MCF 10A (cell line): Measurements from ENCODE around the gene IKBKG. TPM values are rescaled to one million over a fixed set of nuclear protein-coding genes. Genes with fewer than 3 reads are reported as not detected.
A peak's percentile ranks its signal among the peaks of the same experiment; 100 is the strongest.
"Not testable (repeated sequence)": the region's sequence is repeated elsewhere in the genome, so short reads cannot be mapped to it uniquely, and the experiment has no call there.

Source experiments
- Bru-seq: library from RNA; stranded (reverse); fragments of 400-500 nt; gene quantifications from one replicate; lab custom pipeline; 2021; lab: Mats Ljungman, UMichigan
- BruChase-seq, 2 experiments: library from RNA; stranded (reverse); fragments of 400-500 nt; gene quantifications; one replicate each; lab custom pipeline; 2021; lab: Mats Ljungman, UMichigan
- BruUV-seq: library from RNA; stranded (reverse); fragments of 400-500 nt; replicated peaks from 2 replicates; lab custom pipeline; 2021; lab: Mats Ljungman, UMichigan
- CTCF ChIA-PET: fragments of 300-600 bp; sonication (Branson Sonifier 250); formaldehyde crosslinking; extraction: SDS; loops from one replicate; lab custom pipeline; 2021; ENCODE audit warnings: antibody characterized with exemption, inconsistent platforms; lab: Yijun Ruan, JAX
- POLR2A ChIA-PET: fragments of 300-600, 350-650 bp; sonication (Branson Sonifier 250); formaldehyde crosslinking; extraction: SDS; loops from one replicate; lab custom pipeline; 2020; ENCODE audit warnings: antibody characterized with exemption, inconsistent platforms; lab: Yijun Ruan, JAX
- DNase-seq: peaks from one replicate; pipeline ENCODE4 v3.0.0-alpha.2; 2018; ENCODE audit not compliant: unreplicated experiment
- H3K27ac Mint-ChIP-seq: one replicate; pipeline ENCODE4 v1.8.0; 2022; ENCODE audit warnings: mild to moderate bottlenecking, low read depth, mixed read lengths; ENCODE audit not compliant: unreplicated experiment
- H3K27me3 Mint-ChIP-seq: one replicate; pipeline ENCODE4 v1.8.0; 2022; ENCODE audit warnings: mixed read lengths; ENCODE audit not compliant: insufficient read depth, unreplicated experiment
- H3K36me3 Mint-ChIP-seq: one replicate; pipeline ENCODE4 v1.8.0; 2022; ENCODE audit warnings: mild to moderate bottlenecking, moderate library complexity, mixed read lengths; ENCODE audit not compliant: insufficient read depth, unreplicated experiment
- H3K4me1 Mint-ChIP-seq: one replicate; pipeline ENCODE4 v1.8.0; 2022; ENCODE audit warnings: mixed read lengths; ENCODE audit not compliant: insufficient read depth, unreplicated experiment
- H3K4me3 Mint-ChIP-seq: one replicate; pipeline ENCODE4 v1.8.0; 2022; ENCODE audit warnings: mild to moderate bottlenecking, moderate library complexity, mixed read lengths; ENCODE audit not compliant: unreplicated experiment
- H3K9me3 Mint-ChIP-seq: one replicate; pipeline ENCODE4 v1.8.0; 2022; ENCODE audit warnings: mixed read lengths; ENCODE audit not compliant: unreplicated experiment
- intact Hi-C: fragments of 100-400 bp; cut with micrococcal nuclease; formaldehyde crosslinking; loops from 2 replicates; pipeline ENCODE4 v1.14.1; 2022
- long read RNA-seq: library from polyadenylated mRNA; stranded (forward); transcript quantifications from one replicate; pipeline ENCODE4 v2.0.0, GENCODE V29; 2022
- total RNA-seq: library from RNA; stranded (reverse); gene quantifications from 2 replicates; pipeline ENCODE4 v1.2.3, GENCODE V29; 2022
- TF ChIP-seq, protein P1 (sequence below): fragments of 200-600 bp; IDR thresholded peaks from one replicate; pipeline ENCODE4 v1.8.0; 2022; ENCODE audit warnings: antibody characterized with exemption, mild to moderate bottlenecking; ENCODE audit not compliant: unreplicated experiment

Gene IKBKG, protein sequence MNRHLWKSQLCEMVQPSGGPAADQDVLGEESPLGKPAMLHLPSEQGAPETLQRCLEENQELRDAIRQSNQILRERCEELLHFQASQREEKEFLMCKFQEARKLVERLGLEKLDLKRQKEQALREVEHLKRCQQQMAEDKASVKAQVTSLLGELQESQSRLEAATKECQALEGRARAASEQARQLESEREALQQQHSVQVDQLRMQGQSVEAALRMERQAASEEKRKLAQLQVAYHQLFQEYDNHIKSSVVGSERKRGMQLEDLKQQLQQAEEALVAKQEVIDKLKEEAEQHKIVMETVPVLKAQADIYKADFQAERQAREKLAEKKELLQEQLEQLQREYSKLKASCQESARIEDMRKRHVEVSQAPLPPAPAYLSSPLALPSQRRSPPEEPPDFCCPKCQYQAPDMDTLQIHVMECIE
- total RNA-seq (29.3 and 32.1 TPM in 2 replicates), Bru-seq, nascent RNA (percentile 48 among the genes with signal in this experiment), BruChase-seq, experiment 1, labeled RNA remaining after a 6-hour chase (percentile 51 among the genes with signal in this experiment), BruChase-seq, experiment 2, labeled RNA remaining after a 2-hour chase (percentile 48 among the genes with signal in this experiment)
- long read RNA-seq, transcript IKBKG-206 (10 exons, 2,299 nt): major isoform, 67 of 89 reads
- long read RNA-seq, transcript IKBKG-212 (10 exons, 1,949 nt): minor isoform, 5 of 89 reads
- long read RNA-seq, partial matches to known transcripts: 3 of 89 reads
- long read RNA-seq, other reads (novel, unspliced or antisense): 11 of 89 reads

- H3K9me3 Mint-ChIP-seq: no peaks in the 10 kb centered on the region
- ChIA-PET POLR2A (interaction anchor here (0.6 to 1.5 kb wide), 8 partner anchors 18 to 576 kb away, joined by 3 to 6 read pairs (median 4); partner anchors contain the start of genes HCFC1 and RPL10), CTCF (interaction anchor here (0.6 to 1.1 kb wide), 2 partner anchors 174 to 816 kb away, joined by 3 to 6 read pairs; no protein-coding TSS in a partner anchor)
- intact Hi-C loops: no loop called here
- H3K36me3 Mint-ChIP-seq: peaks cover 4% of the 10 kb centered on the region
- peaks cover 28% of the 10 kb centered on the region for H3K27me3 Mint-ChIP-seq
- DNase-seq: peak; percentile 87
- peak within 1 kb of the TSS; percentile 72 for H3K4me3 Mint-ChIP-seq
- peak within 1 kb of the TSS; percentile 88 for H3K27ac Mint-ChIP-seq
- TF ChIP-seq, protein P1, sequence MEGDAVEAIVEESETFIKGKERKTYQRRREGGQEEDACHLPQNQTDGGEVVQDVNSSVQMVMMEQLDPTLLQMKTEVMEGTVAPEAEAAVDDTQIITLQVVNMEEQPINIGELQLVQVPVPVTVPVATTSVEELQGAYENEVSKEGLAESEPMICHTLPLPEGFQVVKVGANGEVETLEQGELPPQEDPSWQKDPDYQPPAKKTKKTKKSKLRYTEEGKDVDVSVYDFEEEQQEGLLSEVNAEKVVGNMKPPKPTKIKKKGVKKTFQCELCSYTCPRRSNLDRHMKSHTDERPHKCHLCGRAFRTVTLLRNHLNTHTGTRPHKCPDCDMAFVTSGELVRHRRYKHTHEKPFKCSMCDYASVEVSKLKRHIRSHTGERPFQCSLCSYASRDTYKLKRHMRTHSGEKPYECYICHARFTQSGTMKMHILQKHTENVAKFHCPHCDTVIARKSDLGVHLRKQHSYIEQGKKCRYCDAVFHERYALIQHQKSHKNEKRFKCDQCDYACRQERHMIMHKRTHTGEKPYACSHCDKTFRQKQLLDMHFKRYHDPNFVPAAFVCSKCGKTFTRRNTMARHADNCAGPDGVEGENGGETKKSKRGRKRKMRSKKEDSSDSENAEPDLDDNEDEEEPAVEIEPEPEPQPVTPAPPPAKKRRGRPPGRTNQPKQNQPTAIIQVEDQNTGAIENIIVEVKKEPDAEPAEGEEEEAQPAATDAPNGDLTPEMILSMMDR: no peak
- BruUV-seq: TSS peak; percentile 51
- peaks cover 20% of the 10 kb centered on the region for H3K4me1 Mint-ChIP-seq
These were observed at the start of gene IKBKG for GRCh38 chrX:154547245-154548027. Gene IKBKG, plus strand, starts transcription at chrX:154547620. Its CDS starts 4,383 bp downstream, at chrX:154552003.

GRCh38 chrX:154501423-154501822, 46.0 kb upstream of the IKBKG start:
- H3K4me1 Mint-ChIP-seq, CTCF ChIA-PET, BruUV-seq: not testable (repeated sequence)

GRCh38 chrX:154502098-154502497, 45.3 kb upstream of the IKBKG start:
- BruUV-seq: no TSS peak
- no peak for DNase-seq
- peaks cover 10% of the 10 kb centered on the region for H3K36me3 Mint-ChIP-seq
- H3K9me3 Mint-ChIP-seq: no peaks in the 10 kb centered on the region
- intact Hi-C loops: no loop called here
- POLR2A ChIA-PET: interaction anchor here (0.6 kb wide), 1 partner anchor 91 kb away, joined by 3 read pairs; no protein-coding TSS in a partner anchor
- CTCF ChIA-PET: no interaction called here
- H3K27ac Mint-ChIP-seq: no peak overlapping the region
- H3K27me3 Mint-ChIP-seq: no peaks in the 10 kb centered on the region
- H3K4me3 Mint-ChIP-seq: no peak overlapping the region
- no peaks in the 10 kb centered on the region for H3K4me1 Mint-ChIP-seq
- TF ChIP-seq, protein P1: no peak

More at GRCh38 chrX:154501423-154501822, 46.0 kb upstream of the IKBKG start:
- intact Hi-C loops, H3K36me3 Mint-ChIP-seq, H3K9me3 Mint-ChIP-seq, H3K4me3 Mint-ChIP-seq, POLR2A ChIA-PET, H3K27me3 Mint-ChIP-seq, H3K27ac Mint-ChIP-seq, DNase-seq: not testable (repeated sequence)

GRCh38 chrX:154502989-154503388, 44.4 kb upstream of the IKBKG start:
- Mint-ChIP-seq H3K36me3 (peaks cover 10% of the 10 kb centered on the region), H3K4me1 (no peaks in the 10 kb centered on the region), H3K27me3 (no peaks in the 10 kb centered on the region), H3K4me3 (no peak overlapping the region), H3K27ac (no peak overlapping the region), H3K9me3 (no peaks in the 10 kb centered on the region)
- no TSS peak for BruUV-seq
- DNase-seq: no peak
- POLR2A ChIA-PET: interaction anchor here (0.6 kb wide), 1 partner anchor 92 kb away, joined by 3 read pairs; no protein-coding TSS in a partner anchor
- CTCF ChIA-PET: no interaction called here
- intact Hi-C loops: no loop called here
- TF ChIP-seq, protein P1: no peak
